GM21619 (cell line): ENCODE results near the gene SPG7.

Source experiments
- ATAC-seq: cut with Tn5 transposase; IDR thresholded peaks from one replicate; pipeline ENCODE4 v1.9.1; 2021; ENCODE audit not compliant: unreplicated experiment

Gene SPG7

GRCh38 chr16:89484923-89485679 lies 23.1 kb upstream of the SPG7 start:
- ATAC-seq: no peak

- ATAC-seq: no peak
These were observed 22.4 kb upstream of the SPG7 start for GRCh38 chr16:89485701-89486246.

GRCh38 chr16:89489040-89489897 lies 18.9 kb upstream of the SPG7 start:
- no peak for ATAC-seq

- ATAC-seq: no peak
These were observed 18.2 kb upstream of the SPG7 start for GRCh38 chr16:89489898-89490438.

GRCh38 chr16:89490439-89491237 lies 17.6 kb upstream of the SPG7 start, which contains the start of gene ANKRD11:
ANKRD11 (minus strand) TSS chr16:89490561; CDS start chr16:89317019, 173,542 bp downstream.
- peak; percentile 82 for ATAC-seq

GRCh38 chr16:89491238-89491869 lies 16.8 kb upstream of the SPG7 start:
- no peak for ATAC-seq

GRCh38 chr16:89491974-89492687 lies 16.1 kb upstream of the SPG7 start:
- no peak for ATAC-seq

- ATAC-seq: no peak
These were observed 14.4 kb upstream of the SPG7 start for GRCh38 chr16:89493776-89494175.

GRCh38 chr16:89495121-89495520 lies 13.1 kb upstream of the SPG7 start:
- ATAC-seq: no peak

- no peak for ATAC-seq
These were observed 9.4 kb upstream of the SPG7 start for GRCh38 chr16:89498839-89499238.

- no peak for ATAC-seq
These were observed 8.4 kb upstream of the SPG7 start for GRCh38 chr16:89499767-89500166.

GRCh38 chr16:89502081-89502843 lies 5.9 kb upstream of the SPG7 start:
- no peak for ATAC-seq

GRCh38 chr16:89504091-89504490 lies 4.1 kb upstream of the SPG7 start:
- no peak for ATAC-seq

GRCh38 chr16:89505204-89506112 lies 2.7 kb upstream of the SPG7 start:
- ATAC-seq: peak; percentile 40

- no peak for ATAC-seq
These were observed 2.1 kb upstream of the SPG7 start for GRCh38 chr16:89506113-89506504.

GRCh38 chr16:89506791-89507191 lies 1.4 kb upstream of the SPG7 start:
- no peak for ATAC-seq

GRCh38 chr16:89507214-89507833 lies 879 bp upstream of the SPG7 start:
- peak; percentile 14 for ATAC-seq
